Measurements from ENCODE around the gene CALML3. TPM values are rescaled to one million over a fixed set of nuclear protein-coding genes. Genes with fewer than 3 reads are reported as not detected.
A peak's percentile ranks its signal among the peaks of the same experiment; 100 is the strongest.
"Not testable (repeated sequence)": the region's sequence is repeated elsewhere in the genome, so short reads cannot be mapped to it uniquely, and the experiment has no call there.

The CALML3 gene
- total RNA-seq, 1 donor from 2014 or later, result not detected

- DNase-seq (ENCODE audit: low spot score), result no peak
Observed at GRCh38 chr10:5553400-5554170, 28.8 kb downstream of the CALML3 start.

- no peak for DNase-seq (ENCODE audit: low spot score)
Observed at GRCh38 chr10:5555021-5555510, 30.3 kb downstream of the CALML3 start.

GRCh38 chr10:5555881-5556280, 31.1 kb downstream of the CALML3 start:
- DNase-seq (ENCODE audit: low spot score), result no peak

GRCh38 chr10:5556576-5556975, 31.8 kb downstream of the CALML3 start:
- no peak for DNase-seq (ENCODE audit: low spot score)

- no peak for DNase-seq (ENCODE audit: low spot score)
Observed at GRCh38 chr10:5557040-5557721, 32.4 kb downstream of the CALML3 start.

GRCh38 chr10:5557799-5558771, 33.3 kb downstream of the CALML3 start:
- no peak for DNase-seq (ENCODE audit: low spot score)

GRCh38 chr10:5559022-5559421, 34.3 kb downstream of the CALML3 start:
- DNase-seq (ENCODE audit: low spot score), result not testable (repeated sequence)

- DNase-seq (ENCODE audit: low spot score), result peak; percentile 52
Observed at GRCh38 chr10:5559642-5560141, 34.9 kb downstream of the CALML3 start.

- no peak for DNase-seq (ENCODE audit: low spot score)
Observed at GRCh38 chr10:5560142-5560816, 35.5 kb downstream of the CALML3 start.

GRCh38 chr10:5560817-5561703, 36.3 kb downstream of the CALML3 start:
- DNase-seq (ENCODE audit: low spot score), result no peak

- no peak for DNase-seq (ENCODE audit: low spot score)
Observed at GRCh38 chr10:5561704-5562645, 37.2 kb downstream of the CALML3 start.

- DNase-seq (ENCODE audit: low spot score), result peak; percentile 64
Observed at GRCh38 chr10:5563321-5563961, 38.7 kb downstream of the CALML3 start.

- DNase-seq (ENCODE audit: low spot score), result no peak
Observed at GRCh38 chr10:5563991-5564536, 39.3 kb downstream of the CALML3 start.

GRCh38 chr10:5564537-5565204, 39.9 kb downstream of the CALML3 start:
- DNase-seq (ENCODE audit: low spot score), result no peak

- DNase-seq (ENCODE audit: low spot score), result no peak
Observed at GRCh38 chr10:5565205-5565545, 40.4 kb downstream of the CALML3 start.

- DNase-seq (ENCODE audit: low spot score), result peak; percentile 88
Observed at GRCh38 chr10:5565671-5566581, 41.2 kb downstream of the CALML3 start.
